GM12878 (cell line): ENCODE measurements around the gene SEZ6L2. TPM values are rescaled to one million over a fixed set of nuclear protein-coding genes. Genes with fewer than 3 reads are reported as not detected.
"Not testable (repeated sequence)": the region's sequence is repeated elsewhere in the genome, so short reads cannot be mapped to it uniquely, and the experiment has no call there.

Experiments
- ATAC-seq: fragments of 200-7000 bp; cut with Tn5 transposase; 3 replicates; pipeline ENCODE4 v1.9.1; 2020; ENCODE audit warnings: mild to moderate bottlenecking, moderate library complexity
- BruUV-seq: library from RNA; stranded (reverse); fragments of 400-500 nt; replicated peaks from 2 replicates; lab custom pipeline; 2021; lab: Mats Ljungman, UMichigan
- CTCF ChIA-PET: fragments of 300-600 bp; sonication (Branson Sonifier 250); formaldehyde crosslinking; extraction: SDS; loops from one replicate; lab custom pipeline; 2021; ENCODE audit warnings: inconsistent platforms; lab: Yijun Ruan, JAX
- POLR2A ChIA-PET: fragments of 350-600 bp; formaldehyde crosslinking; extraction: SDS; loops from one replicate; lab custom pipeline; 2021; ENCODE audit warnings: inconsistent platforms; lab: Charles Lee
- RAD21 ChIA-PET: fragments of 300-600 bp; sonication (Branson Sonifier 250); formaldehyde crosslinking; loops from one replicate; lab custom pipeline; 2023; ENCODE audit warnings: antibody characterized with exemption; ENCODE audit not compliant: unreplicated experiment; lab: Charles Lee
- SMC1A ChIA-PET: fragments of 300-600 bp; sonication (Branson Sonifier 250); formaldehyde crosslinking; loops from one replicate; lab custom pipeline; 2023; ENCODE audit not compliant: unreplicated experiment, uncharacterized antibody; lab: Charles Lee
- DNase-seq: peaks from one replicate; pipeline ENCODE4 v3.0.0-alpha.2; 2011; ENCODE audit warnings: low read depth, low spot score
- FAIRE-seq: peaks from 3 replicates; lab custom pipeline; 2011; peaks lifted over from hg19 to GRCh38; lab: Jason Lieb, UNC
- H2AFZ ChIP-seq: 2 replicates; pipeline ENCODE4 v1.6.0; 2011; ENCODE audit warnings: low read depth, low read length, control low read depth; ENCODE audit not compliant: control insufficient read depth
- H3K27ac ChIP-seq: 2 replicates; pipeline ENCODE4 v1.5.1; 2011; ENCODE audit warnings: control low read depth; ENCODE audit not compliant: control insufficient read depth, insufficient read depth
- H3K27me3 ChIP-seq, 2 experiments: replicated peaks in 1 of 2; 2 replicates each; pipeline versions ENCODE4 v1.6.0 to v1.6.1; 2011; ENCODE audit warnings: low read length in 1 of 2; ENCODE audit not compliant: control insufficient read depth in 2 of 2, insufficient read depth in 2 of 2
- H3K36me3 ChIP-seq, 2 experiments: 2 replicates each; pipeline ENCODE4 v1.5.1; 2011; ENCODE audit warnings: low read length in 1 of 2; ENCODE audit not compliant: control insufficient read depth in 2 of 2, insufficient read depth in 2 of 2
- H3K4me1 ChIP-seq: 2 replicates; pipeline ENCODE4 v1.6.1; 2011; ENCODE audit warnings: mild to moderate bottlenecking, low read length, moderate library complexity, mixed read lengths; ENCODE audit not compliant: control insufficient read depth, insufficient read depth
- H3K4me2 ChIP-seq: 2 replicates; pipeline ENCODE4 v1.6.0; 2011; ENCODE audit warnings: control low read depth; ENCODE audit not compliant: control insufficient read depth, insufficient read depth
- H3K4me3 ChIP-seq: fragments of 200-600 bp; sonication (generic); 2 replicates; pipeline ENCODE4 v1.5.1; 2016
- H3K79me2 ChIP-seq: 2 replicates; pipeline ENCODE4 v1.6.0; 2011; ENCODE audit warnings: low read length; ENCODE audit not compliant: control insufficient read depth, insufficient read depth
- H3K9ac ChIP-seq: 2 replicates; pipeline ENCODE4 v1.8.0; 2011; ENCODE audit warnings: low read length, control low read depth, mixed read lengths; ENCODE audit not compliant: control insufficient read depth, insufficient read depth
- H3K9me3 ChIP-seq: replicated peaks from 3 replicates; pipeline ENCODE4 v1.5.1; 2011; ENCODE audit warnings: mild to moderate bottlenecking, low read length; ENCODE audit not compliant: control insufficient read depth, insufficient read depth
- H4K20me1 ChIP-seq: 2 replicates; pipeline ENCODE4 v1.6.0; 2011; ENCODE audit not compliant: control insufficient read depth, insufficient read depth
- ASH2L ChIP-seq: fragments of 300-600, 200-600 bp; sonication (generic); IDR thresholded peaks from 2 replicates; pipeline ENCODE4 v1.6.1; 2017; ENCODE audit warnings: low read depth, mild to moderate bottlenecking, borderline replicate concordance
- BACH1 ChIP-seq: fragments of 450-650 bp; IDR thresholded peaks from 2 replicates; pipeline ENCODE4 v1.6.1; 2017; ENCODE audit warnings: mild to moderate bottlenecking, borderline replicate concordance
- BHLHE40 ChIP-seq, 2 experiments: fragments of 450-650 bp in 1 of 2; IDR thresholded peaks; 2 replicates each; pipeline ENCODE4 v1.6.1; 2011 to 2017; ENCODE audit warnings: low read depth in 2 of 2, borderline replicate concordance in 1 of 2, improper control_type of control experiment in 1 of 2, low read length in 1 of 2, mild to moderate bottlenecking in 1 of 2
- CHD1 ChIP-seq: IDR thresholded peaks from 2 replicates; pipeline ENCODE4 v1.6.1; 2012; ENCODE audit warnings: low read depth, low read length, improper control_type of control experiment
- ESRRA ChIP-seq: IDR thresholded peaks from 2 replicates; pipeline ENCODE4 v1.6.1; 2012; ENCODE audit warnings: mild to moderate bottlenecking, low read length, improper control_type of control experiment
- ETV6 ChIP-seq, 2 experiments: fragments of 450-650 bp in 1 of 2; IDR thresholded peaks in 1 of 2; conservative IDR thresholded peaks in 1 of 2; 2 replicates each; pipeline ENCODE4 v1.6.1; 2014; ENCODE audit warnings: antibody characterized with exemption in 1 of 2, borderline replicate concordance in 1 of 2, low read depth in 1 of 2, mild to moderate bottlenecking in 1 of 2, moderate library complexity in 1 of 2
- FOS ChIP-seq: IDR thresholded peaks from 3 replicates; pipeline ENCODE4 v1.6.1; 2011; ENCODE audit warnings: borderline replicate concordance; ENCODE audit not compliant: insufficient read length; ENCODE audit errors: extremely low read depth
- MYC ChIP-seq: IDR thresholded peaks from 2 replicates; pipeline ENCODE4 v1.6.1; 2011; ENCODE audit warnings: mild to moderate bottlenecking, low read length, moderate library complexity, inconsistent platforms; ENCODE audit not compliant: insufficient read depth, insufficient replicate concordance, insufficient read length, severe bottlenecking
- NFYB ChIP-seq: IDR thresholded peaks from 2 replicates; pipeline ENCODE4 v1.6.1; 2011; ENCODE audit warnings: low read depth, mild to moderate bottlenecking, low read length, improper control_type of control experiment, moderate library complexity; ENCODE audit not compliant: insufficient read depth
- NR2C1 ChIP-seq: fragments of 450-650 bp; IDR thresholded peaks from 2 replicates; pipeline ENCODE4 v1.6.1; 2017; ENCODE audit warnings: antibody characterized with exemption, mild to moderate bottlenecking, moderate library complexity
- PAX5 ChIP-seq: IDR thresholded peaks from 2 replicates; pipeline ENCODE4 v1.6.1; 2011; ENCODE audit warnings: low read depth, low read length, borderline replicate concordance
- RAD21 ChIP-seq: IDR thresholded peaks from 2 replicates; pipeline ENCODE4 v1.6.1; 2011; ENCODE audit warnings: mild to moderate bottlenecking, low read depth, low read length, moderate library complexity; ENCODE audit not compliant: insufficient read depth
- RELA ChIP-seq: fragments of 450-650 bp; IDR thresholded peaks from 2 replicates; pipeline ENCODE4 v1.8.0; 2014; ENCODE audit warnings: borderline replicate concordance; ENCODE audit not compliant: partially characterized antibody
- TAF1 ChIP-seq: IDR thresholded peaks from 2 replicates; pipeline ENCODE4 v1.6.1; 2011; ENCODE audit warnings: mild to moderate bottlenecking, low read depth, low read length, borderline replicate concordance
- WGBS: methylation state at CpG from one replicate; pipeline ENCODE4 v1.1.6; 2016; ENCODE audit warnings: low lambda C conversion rate; ENCODE audit not compliant: insufficient replicate concordance, insufficient coverage; ENCODE audit errors: missing lambda C conversion rate; 5-methylcytosine and 5-hydroxymethylcytosine counted together
- in situ Hi-C: fragments of 300-500 bp; cut with MboI; formaldehyde crosslinking; loops from 9 replicates; pipeline ENCODE4 v1.14.3; 2018; ENCODE audit warnings: mixed read lengths
- intact Hi-C: fragments of 100-400 bp; cut with micrococcal nuclease; formaldehyde crosslinking; loops from one replicate; pipeline ENCODE4 v1.14.2; 2022; ENCODE audit not compliant: unreplicated experiment
- polyA plus RNA-seq, 11 experiments: library from polyadenylated mRNA; depleted of rRNA in 4 of 11; unstranded in 6 of 11; stranded (reverse) in 5 of 11; fragments of >200 nt; fragmentation: Nextera tagmentation in 4 of 11; fragmentation: Illumina TruSeq in 1 of 11; extraction: Ambion mirVana in 4 of 11; extraction: Trizol in 1 of 11; gene quantifications; 1 replicate in 1 of 11; 2 replicates in 10 of 11; pipeline versions ENCODE4 v1.2.1 to v1.2.3, GENCODE V29; 2011 to 2016; ENCODE audit warnings: inconsistent platforms in 2 of 11, missing spikeins in 2 of 11, low read depth in 1 of 11
- total RNA-seq, 4 experiments: library from RNA; depleted of rRNA in 3 of 4; stranded (reverse); fragments of >200 nt in 3 of 4; fragmentation: Illumina TruSeq in 1 of 4; extraction: Trizol in 1 of 4; gene quantifications; 2 replicates each; pipeline versions ENCODE4 v1.2.1 to v1.2.3, GENCODE V29; 2013 to 2021
- TF ChIP-seq, protein P1 (sequence below): IDR thresholded peaks from 2 replicates; pipeline ENCODE4 v1.6.1; 2011; ENCODE audit warnings: borderline replicate concordance, low read depth, mild to moderate bottlenecking, moderate library complexity, mixed read lengths, low read length; ENCODE audit not compliant: insufficient read depth; ENCODE audit errors: extremely low read length
- TF ChIP-seq, protein P2 (sequence below): fragments of 450-650 bp; IDR thresholded peaks from 2 replicates; pipeline ENCODE4 v1.6.1; 2017; ENCODE audit warnings: mild to moderate bottlenecking, moderate library complexity

Gene SEZ6L2
- total and polyA plus RNA-seq, 10 of the 15 experiments (the other 5 are each of a cell fraction or from before 2014, with no cell fraction given) = 0.06 to 0.49 TPM; not detected in 8

DNA sequence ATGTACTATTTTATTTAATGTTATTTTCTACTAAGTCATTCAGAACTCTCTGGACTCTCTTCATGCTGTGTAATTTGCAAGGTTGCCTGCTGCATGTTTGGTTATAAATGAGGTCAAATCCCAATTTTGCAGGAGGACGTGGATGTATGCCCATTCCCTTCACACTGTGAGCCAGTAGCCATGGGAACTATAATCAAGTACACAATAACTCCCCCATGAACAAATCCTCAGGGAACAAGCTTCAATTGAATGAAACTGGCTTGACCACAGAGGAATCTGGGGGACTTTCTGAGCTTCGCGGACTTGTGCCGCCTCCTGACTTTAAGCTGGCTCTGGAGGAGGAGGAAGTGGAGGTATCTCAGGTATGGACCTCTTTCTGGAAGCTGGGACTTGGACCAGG is 41.3 kb upstream of the SEZ6L2 start:
- ChIA-PET CTCF (interaction anchor here (1.4 kb wide), 1 partner anchor 14 kb away, joined by 4 read pairs; the partner anchor contains the start of gene KCTD13), POLR2A (interaction anchor here (0.6 kb wide), 1 partner anchor 33 kb away, joined by 3 read pairs; the partner anchor contains the start of gene TAOK2)

DNA sequence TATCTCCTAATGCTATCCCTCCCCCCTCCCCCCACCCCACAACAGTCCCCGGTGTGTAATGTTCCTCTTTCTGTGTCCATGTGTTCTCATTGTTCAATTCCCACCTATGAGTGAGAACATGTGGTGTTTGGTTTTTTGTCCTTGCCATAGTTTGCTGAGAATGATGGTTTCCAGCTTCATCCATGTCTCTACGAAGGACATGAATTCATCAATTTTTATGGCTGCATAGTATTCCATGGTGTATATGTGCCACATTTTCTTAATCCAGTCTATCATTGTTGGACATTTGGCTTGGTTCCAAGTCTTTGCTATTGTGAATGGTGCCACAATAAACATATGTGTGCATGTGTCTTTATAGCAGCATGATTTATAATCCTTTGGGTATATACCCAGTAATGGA is 32.4 kb upstream of the SEZ6L2 start:
- H3K27ac ChIP-seq, FAIRE-seq, RAD21 ChIA-PET, H3K9me3 ChIP-seq, intact Hi-C loops, H3K79me2 ChIP-seq, ATAC-seq, CTCF ChIA-PET, H3K4me2 ChIP-seq, H3K4me1 ChIP-seq, in situ Hi-C loops, SMC1A ChIA-PET, DNase-seq, POLR2A ChIA-PET, BruUV-seq, H3K9ac ChIP-seq, H4K20me1 ChIP-seq, H3K4me3 ChIP-seq, H3K27me3 ChIP-seq, H2AFZ ChIP-seq, H3K36me3 ChIP-seq: not testable (repeated sequence)
- WGBS = 84% methylated on average over 2 of the region's 2 CpGs

More for the DNA sequence above, 41.3 kb upstream of the SEZ6L2 start:
- DNase-seq = no peak
- no peaks in the 10 kb centered on the region for H4K20me1 ChIP-seq
- no peaks in the 10 kb centered on the region for H3K79me2 ChIP-seq
- H3K36me3 ChIP-seq = no peaks in the 10 kb centered on the region
- no peak for FAIRE-seq
- no peak overlapping the region for H3K9ac ChIP-seq
- intact Hi-C loops (no loop called here), in situ Hi-C loops (no loop called here)
- no peak for TF ChIP-seq CHD1
- no peak for TF ChIP-seq MYC
- no peak for TF ChIP-seq ASH2L
- TF ChIP-seq RAD21 = no peak
- TF ChIP-seq ESRRA = no peak
- no peak for TF ChIP-seq NR2C1
- no peak for TF ChIP-seq RELA
- TF ChIP-seq, protein P1, sequence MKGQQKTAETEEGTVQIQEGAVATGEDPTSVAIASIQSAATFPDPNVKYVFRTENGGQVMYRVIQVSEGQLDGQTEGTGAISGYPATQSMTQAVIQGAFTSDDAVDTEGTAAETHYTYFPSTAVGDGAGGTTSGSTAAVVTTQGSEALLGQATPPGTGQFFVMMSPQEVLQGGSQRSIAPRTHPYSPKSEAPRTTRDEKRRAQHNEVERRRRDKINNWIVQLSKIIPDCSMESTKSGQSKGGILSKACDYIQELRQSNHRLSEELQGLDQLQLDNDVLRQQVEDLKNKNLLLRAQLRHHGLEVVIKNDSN = no peak
- no peak for TF ChIP-seq PAX5
- TF ChIP-seq NFYB = no peak
- TF ChIP-seq, protein P2, sequence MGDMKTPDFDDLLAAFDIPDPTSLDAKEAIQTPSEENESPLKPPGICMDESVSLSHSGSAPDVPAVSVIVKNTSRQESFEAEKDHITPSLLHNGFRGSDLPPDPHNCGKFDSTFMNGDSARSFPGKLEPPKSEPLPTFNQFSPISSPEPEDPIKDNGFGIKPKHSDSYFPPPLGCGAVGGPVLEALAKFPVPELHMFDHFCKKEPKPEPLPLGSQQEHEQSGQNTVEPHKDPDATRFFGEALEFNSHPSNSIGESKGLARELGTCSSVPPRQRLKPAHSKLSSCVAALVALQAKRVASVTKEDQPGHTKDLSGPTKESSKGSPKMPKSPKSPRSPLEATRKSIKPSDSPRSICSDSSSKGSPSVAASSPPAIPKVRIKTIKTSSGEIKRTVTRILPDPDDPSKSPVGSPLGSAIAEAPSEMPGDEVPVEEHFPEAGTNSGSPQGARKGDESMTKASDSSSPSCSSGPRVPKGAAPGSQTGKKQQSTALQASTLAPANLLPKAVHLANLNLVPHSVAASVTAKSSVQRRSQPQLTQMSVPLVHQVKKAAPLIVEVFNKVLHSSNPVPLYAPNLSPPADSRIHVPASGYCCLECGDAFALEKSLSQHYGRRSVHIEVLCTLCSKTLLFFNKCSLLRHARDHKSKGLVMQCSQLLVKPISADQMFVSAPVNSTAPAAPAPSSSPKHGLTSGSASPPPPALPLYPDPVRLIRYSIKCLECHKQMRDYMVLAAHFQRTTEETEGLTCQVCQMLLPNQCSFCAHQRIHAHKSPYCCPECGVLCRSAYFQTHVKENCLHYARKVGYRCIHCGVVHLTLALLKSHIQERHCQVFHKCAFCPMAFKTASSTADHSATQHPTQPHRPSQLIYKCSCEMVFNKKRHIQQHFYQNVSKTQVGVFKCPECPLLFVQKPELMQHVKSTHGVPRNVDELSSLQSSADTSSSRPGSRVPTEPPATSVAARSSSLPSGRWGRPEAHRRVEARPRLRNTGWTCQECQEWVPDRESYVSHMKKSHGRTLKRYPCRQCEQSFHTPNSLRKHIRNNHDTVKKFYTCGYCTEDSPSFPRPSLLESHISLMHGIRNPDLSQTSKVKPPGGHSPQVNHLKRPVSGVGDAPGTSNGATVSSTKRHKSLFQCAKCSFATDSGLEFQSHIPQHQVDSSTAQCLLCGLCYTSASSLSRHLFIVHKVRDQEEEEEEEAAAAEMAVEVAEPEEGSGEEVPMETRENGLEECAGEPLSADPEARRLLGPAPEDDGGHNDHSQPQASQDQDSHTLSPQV = no peak
- TF ChIP-seq BACH1 = no peak
- no peak for TF ChIP-seq ETV6 (conservative IDR thresholded peaks at IDR 0.05 in 1 of 2, IDR thresholded peaks at IDR 0.05 in 1 of 2; ENCODE audit: borderline replicate concordance in 1 of 2, low read depth in 1 of 2)
- TF ChIP-seq BHLHE40 (IDR thresholded peaks at IDR 0.05; ENCODE audit: borderline replicate concordance in 1 of 2, low read depth in 2 of 2, low read length in 1 of 2) = no peak
- TF ChIP-seq FOS = no peak
- TF ChIP-seq TAF1 = no peak
- H3K4me1 ChIP-seq = no peaks in the 10 kb centered on the region
- ATAC-seq = no peak
- no peaks in the 10 kb centered on the region; a peak in 3 of 4 replicates for H3K27me3 ChIP-seq
- no TSS peak for BruUV-seq
- H3K27ac ChIP-seq = no peak overlapping the region
- no peak overlapping the region for H3K4me3 ChIP-seq
- H3K9me3 ChIP-seq = no peaks in the 10 kb centered on the region
- ChIA-PET RAD21 (no interaction called here), SMC1A (interaction anchor here (1.5 kb wide), 1 partner anchor 93 kb away, joined by 3 read pairs; no protein-coding TSS in a partner anchor)
- H2AFZ ChIP-seq = no peak overlapping the region
- WGBS = 75% methylated on average over 4 of the region's 4 CpGs
- no peak overlapping the region for H3K4me2 ChIP-seq
